Activated T-helper 1 cell treated with anti-CD3 and anti-CD28 coated beads, Interleukin-2, amount 50 U/mL, for 16 hours (primary cell): Measurements from ENCODE around the gene SPATC1L.
"Not testable (repeated sequence)": the region's sequence is repeated elsewhere in the genome, so short reads cannot be mapped to it uniquely, and the experiment has no call there.

Experiments
- DNase-seq, 2 donors: peaks; one replicate each; pipeline ENCODE4 v3.0.0-alpha.2; 2020; ENCODE audit warnings: low read depth in 1 of 2, low spot score in 1 of 2

The SPATC1L gene

DNA sequence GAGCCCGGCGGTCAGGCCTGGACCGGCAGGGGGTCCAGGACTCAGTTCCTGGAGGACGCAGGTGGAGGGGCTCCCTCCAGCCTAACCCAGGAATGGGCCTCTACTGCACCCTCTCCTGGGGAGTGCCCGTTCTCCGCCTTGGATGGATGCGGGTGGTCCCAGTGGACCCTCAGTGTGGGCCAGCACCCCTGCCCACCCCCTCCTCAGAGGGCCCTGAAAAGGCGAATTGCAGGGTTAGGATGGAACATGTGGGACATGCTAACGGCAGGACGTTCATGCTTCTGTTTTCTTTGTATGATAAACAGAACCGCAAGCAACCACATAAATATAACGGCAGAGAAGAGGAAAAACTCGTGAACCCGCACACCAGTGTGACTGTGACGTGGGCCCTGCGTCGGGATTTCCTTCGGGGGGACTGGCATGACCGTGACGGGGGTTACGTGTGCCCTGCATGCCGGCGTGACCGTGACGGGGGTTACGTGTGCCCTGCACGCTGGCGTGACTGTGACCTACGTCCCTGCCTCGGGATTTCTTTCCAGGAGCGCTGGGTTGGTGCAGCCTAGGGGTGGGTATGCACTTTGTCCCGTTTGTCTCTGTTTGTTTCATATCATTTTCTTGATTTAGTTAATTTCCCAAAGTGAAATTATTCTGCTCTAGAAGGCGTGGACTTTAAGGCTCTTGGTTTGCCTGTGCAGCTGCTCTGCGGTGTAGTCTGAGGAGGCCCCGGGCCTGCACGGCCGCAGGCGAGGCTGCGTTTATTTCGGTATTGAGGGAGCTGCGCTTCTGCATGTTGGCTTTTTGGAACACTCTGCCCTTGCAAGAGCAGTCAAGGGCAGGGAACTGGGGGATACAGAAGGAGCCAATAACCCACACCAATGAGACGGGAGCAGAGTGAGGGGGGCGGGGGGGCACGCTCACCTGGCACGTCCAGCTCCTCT lies 32.0 kb downstream of the SPATC1L start:
- no peak for DNase-seq

DNA sequence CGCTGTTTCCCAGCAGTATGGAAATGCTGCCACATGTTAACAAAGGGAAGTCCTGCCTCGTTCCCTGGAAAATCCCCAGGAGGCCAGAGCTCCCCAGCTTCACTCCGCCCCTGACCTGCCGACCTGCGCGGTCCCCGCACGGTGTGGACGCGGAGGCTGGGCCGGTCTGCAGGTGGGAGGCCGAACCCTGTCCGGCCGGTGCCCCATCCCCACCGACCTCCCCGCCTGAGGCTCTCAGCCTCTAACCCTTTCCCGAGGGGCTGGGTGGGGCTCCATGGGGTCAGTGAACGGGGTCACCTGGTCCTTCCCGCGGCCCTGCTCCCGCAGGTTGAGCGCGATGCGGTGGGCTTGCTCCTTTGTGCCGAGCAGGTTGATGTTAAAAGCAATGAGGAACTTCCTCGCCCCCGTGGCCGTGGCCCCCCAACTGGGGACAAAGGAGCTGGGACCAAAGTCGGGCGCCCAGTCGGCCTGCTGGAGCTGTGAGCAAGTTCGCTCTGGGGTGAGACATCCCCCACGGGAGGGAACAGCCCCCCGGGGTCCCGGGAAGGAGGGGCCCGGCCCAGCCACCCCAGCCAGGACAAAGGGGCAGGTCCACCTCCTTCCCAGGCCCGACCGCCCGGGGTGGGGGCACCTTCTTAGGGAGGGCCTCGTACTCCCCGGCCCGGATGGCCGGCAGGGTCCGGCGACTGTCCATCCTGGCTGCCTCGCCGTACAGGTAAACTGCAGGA lies 32.8 kb downstream of the SPATC1L start:
- DNase-seq: no peak

- DNase-seq: no peak
These were observed 33.7 kb downstream of the SPATC1L start for GRCh38 chr21:46150491-46151121.

DNA sequence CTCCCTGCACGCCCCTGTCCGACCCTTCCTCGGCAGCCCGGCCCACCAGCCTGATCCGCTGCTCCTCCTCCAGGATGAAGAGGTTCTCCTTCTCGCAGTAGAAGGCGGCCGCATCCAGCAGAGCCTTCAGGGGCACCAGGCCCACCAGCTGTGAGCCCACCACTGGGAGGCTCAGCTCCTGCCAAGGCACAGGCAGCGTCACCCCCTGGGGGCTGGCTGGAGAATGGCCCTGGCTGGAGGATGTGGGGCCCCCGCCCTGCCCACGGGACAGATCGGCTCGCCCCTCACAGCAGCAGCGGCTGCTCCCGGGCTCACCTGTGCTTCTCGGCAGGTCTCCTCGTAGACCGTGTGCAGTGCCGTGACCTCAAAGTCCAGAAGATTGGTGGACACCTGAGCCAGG lies 34.2 kb downstream of the SPATC1L start:
- DNase-seq: no peak

GRCh38 chr21:46149205-46149901 lies 34.9 kb downstream of the SPATC1L start:
- no peak for DNase-seq

DNA sequence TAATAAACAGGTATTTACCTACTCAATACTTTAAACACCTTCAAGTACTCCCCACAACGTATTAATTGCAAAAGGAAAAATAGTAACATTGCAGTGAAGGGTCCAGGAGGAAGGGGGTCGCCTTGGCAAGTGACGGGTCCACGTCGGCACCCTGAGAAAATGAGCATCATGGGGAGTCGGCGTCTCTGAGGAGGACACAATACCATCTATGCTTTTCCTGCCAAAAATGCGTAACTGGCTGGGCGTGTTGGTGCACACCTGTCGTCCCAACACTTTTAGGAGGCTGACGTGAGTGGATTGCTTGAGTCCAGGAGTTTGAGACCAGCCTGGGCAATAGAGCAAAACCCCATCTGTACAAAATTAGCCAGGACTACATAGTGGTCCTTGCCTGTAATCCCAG lies 36.2 kb downstream of the SPATC1L start:
- no peak for DNase-seq

DNA sequence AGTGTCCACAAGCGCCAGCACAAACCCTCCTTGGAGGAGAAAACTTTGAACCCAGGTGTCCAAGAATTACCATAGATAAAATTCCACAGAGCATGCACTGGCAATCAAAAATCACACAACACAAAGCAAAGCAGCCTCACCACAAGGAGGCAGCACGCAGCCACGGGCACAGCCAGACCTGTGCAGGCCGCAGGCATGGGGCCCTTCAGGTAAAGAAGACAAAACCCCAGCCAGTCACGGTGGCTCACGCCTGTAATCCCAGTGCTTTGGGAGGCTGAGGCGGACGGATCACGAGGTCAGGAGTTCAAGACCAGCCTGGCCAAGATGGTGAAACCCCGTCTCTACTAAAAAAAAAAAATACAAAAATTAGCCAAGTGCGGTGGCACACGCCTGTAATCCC lies 36.8 kb downstream of the SPATC1L start:
- not testable (repeated sequence) for DNase-seq

- no peak for DNase-seq
These were observed 37.4 kb downstream of the SPATC1L start for GRCh38 chr21:46146856-46147255.

- DNase-seq: no peak
These were observed 38.2 kb downstream of the SPATC1L start for GRCh38 chr21:46145840-46146691.

GRCh38 chr21:46145159-46145839 lies 39.0 kb downstream of the SPATC1L start:
- DNase-seq: no peak

DNA sequence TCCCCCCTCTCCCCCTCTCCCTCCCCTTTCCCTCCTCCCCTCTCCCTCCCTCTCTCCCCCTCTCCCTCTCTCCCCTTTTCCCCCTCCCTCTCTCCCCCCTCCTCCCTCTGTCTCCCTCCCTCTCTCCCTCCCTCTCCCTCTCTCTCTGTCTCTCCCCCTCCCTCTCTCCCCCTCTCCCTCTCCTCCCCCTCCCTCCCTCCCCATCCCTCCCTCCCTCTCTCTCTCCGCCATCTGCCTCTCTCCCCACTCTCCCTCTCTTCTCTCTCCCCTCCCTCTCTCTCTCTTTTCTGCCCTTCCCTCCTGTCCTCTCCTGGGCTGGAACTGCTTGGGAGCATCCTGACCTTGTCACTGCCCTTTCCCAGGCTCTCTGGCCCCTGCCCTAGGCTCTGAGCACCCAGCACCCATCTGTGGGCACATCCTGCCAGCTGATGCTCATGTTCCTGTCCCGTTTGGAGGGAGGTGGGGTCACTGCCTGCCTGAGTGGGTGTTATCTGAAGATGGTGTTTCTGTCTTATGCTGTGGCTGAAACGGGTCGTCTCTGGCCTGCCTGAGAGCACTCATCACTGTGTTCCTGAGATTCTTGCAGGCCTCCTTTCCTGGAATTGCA lies 39.7 kb downstream of the SPATC1L start:
- DNase-seq: no peak

DNA sequence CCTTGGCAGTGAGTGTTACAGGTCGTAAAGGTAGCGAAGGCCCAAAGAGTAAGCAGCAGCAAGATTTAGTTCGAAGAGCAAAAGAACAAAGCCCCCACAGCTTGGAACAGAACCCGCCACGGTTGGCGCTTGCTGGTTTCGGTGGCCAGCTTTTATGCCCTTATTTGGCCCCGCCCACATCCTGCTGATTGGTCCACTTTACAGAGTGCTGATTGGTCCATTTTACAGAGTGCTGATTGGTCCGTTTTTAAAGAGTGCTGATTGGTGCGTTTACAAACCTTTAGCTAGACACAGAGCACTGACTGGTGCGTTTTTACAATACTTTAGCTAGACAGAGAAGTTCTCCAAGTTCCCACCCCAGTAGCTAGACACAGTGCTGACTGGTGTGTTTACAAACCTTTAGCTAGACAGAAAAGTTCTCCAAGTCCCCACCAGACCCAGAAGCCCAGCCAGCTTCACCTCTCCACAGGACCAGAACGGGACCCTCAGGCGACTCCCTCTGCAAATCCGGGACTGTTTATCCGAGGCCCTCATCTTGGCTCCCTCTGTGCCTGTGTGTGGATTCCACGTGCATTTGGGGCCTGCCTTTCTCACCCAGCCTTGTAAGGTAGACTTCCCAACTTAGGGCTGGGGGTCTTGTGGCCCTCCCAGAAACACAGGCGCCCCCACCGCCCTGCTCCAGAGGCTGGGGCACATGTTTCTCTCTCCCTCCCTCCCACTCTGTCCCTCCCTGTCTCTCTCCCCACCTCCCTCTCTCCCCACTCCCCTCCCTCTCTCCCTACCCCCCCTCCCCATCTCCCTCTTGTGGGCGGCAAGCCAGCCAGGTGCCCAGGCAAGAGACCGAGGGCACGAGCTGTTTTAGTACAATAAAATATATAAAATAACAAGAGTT lies 41.4 kb downstream of the SPATC1L start:
- DNase-seq: no peak

GRCh38 chr21:46141767-46142581 lies 42.3 kb downstream of the SPATC1L start:
- no peak for DNase-seq

GRCh38 chr21:46140352-46141003 lies 43.8 kb downstream of the SPATC1L start:
- not testable (repeated sequence) for DNase-seq

GRCh38 chr21:46139686-46140085 lies 44.6 kb downstream of the SPATC1L start:
- DNase-seq: no peak

- no peak for DNase-seq
These were observed 45.8 kb downstream of the SPATC1L start for GRCh38 chr21:46138383-46138970.

GRCh38 chr21:46137908-46138307 lies 46.4 kb downstream of the SPATC1L start:
- DNase-seq: no peak
